Endometrium (tissue), 2 donors: ENCODE results near the gene SOX10.

Experiments used
- FAIRE-seq: peaks from 2 replicates; lab custom pipeline; 2012; peaks lifted over from hg19 to GRCh38; lab: Jason Lieb, UNC
- donor health status: control.
- donor health status: control.

SOX10 gene

DNA sequence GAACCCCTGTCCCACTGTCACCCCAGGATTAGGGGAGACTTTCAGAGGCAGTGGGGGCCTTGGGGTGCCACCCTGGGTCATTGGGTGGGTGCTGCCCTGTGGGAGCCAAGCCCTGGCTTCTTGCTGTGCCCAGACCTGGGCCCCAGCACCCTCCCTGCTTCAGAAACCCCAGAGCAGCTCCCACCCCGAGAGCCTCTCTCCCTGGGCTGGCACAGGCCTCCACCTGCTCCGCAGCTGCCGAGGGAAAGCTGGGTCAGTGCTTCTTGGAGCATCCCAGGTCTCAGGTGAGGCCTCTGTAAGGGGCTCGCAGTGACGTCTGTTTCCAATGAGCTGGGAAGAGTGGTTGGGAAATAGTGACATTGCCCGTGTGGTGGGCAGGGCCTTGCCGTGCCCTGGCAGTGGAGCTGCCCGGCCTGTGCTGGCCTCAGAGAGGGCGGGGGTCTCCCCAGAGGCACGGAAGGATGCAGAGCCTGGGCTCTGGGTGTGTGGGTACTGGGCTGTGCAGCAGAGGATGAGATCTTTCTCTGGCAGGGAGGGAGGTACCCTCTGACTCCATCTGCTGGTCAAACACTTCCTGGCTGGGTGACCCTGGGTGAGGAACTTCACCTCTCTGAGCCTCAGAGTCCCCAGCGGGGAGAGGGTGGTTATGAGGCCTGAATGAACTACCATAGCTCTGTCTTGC is 53.9 kb downstream of the SOX10 start:
- no peak for FAIRE-seq

DNA sequence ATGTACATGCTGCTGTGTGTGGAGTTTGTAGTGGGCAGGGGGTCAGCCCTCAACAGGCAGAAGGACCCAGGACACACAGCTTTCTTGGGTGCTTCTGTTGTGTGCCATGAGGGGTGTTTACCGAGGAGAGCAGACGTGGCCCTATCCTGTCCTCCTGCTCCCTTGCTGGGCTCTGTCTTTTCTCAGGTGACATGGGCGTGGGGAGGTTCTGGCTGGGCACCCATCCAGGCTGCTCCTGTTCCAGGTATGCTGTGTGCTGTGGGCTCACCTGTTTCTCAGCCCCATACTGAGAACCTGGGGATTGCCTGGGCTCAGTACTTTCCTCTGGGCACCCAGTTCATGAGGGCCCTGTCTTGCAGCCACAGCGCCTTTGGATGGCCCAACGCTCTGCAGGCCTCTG is 55.0 kb downstream of the SOX10 start:
- no peak for FAIRE-seq

DNA sequence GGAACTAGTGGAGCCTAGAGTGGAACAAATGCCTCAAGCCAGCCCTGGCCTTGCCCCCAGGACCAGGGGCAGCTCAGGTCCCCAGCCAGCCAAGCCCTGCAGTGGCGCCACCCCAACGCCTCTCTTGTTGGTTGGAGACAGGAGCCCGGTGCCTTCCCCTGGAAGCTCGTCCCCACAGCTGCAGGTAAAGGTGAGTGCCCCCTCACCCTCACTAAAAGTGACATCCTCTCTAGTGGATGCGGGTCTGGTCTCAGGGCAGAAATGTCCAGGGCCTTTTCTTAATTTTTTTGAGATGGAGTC is 56.8 kb downstream of the SOX10 start:
- FAIRE-seq = no peak

DNA sequence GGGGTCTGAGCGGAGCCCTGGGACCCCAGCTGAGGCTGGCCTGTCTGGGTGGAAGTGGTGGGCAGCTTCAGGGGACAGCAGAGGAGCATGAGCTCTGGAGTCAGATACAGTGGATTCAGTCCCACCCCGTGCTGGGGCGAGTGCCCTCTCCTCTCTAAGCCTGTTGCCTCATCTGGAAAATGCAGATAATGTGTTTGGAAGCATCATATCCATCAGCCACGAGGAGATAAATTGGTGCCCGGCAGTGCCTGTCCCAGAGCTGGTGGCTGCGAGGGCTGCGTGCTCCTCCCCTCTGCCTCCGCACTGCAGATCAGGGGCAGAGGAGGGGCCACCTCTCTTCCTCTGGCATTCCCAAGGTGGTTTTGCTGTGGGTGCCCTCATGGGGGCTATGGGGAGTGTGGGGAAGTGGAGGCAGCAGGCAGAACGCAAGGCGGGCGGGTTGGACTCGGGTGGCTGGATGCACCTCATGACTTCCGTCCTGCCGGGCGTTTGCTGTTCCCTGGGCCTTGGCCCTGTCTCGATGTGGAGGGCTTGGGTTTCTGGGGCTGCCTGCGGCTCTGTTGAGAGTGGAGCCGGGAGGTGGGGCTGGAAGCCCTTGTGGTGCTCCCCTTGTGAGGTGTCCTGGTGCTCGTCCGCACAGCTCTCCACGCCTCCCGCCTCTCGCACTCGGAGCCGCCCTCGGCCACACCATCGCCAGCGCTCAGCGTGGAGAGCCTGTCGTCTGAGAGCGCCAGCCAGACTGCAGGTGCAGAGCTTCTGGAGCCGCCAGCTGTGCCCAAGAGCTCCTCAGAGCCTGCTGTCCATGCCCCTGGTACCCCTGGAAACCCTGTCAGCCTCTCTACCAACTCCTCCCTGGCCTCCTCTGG is 57.4 kb downstream of the SOX10 start:
- no peak for FAIRE-seq

DNA sequence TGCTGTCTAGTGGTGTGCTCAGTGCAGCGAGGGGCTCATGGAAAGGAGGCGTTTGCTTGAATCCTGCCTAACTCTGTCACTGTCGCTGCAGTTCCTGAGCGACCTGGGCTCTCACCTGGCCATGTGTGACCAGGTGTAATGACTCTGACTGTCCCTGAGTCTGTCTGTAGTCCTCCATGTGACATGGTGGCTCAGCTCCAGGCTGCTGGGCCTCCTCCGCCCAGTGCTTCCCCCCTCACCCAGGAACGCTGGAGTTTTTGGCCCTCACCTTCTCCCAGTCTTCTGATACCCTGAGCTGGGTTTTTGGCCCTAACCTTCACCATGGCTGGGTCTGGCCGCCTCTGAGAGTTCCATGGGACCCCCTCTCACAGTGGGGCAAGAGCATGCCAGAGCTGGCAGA is 58.0 kb downstream of the SOX10 start:
- FAIRE-seq = no peak

DNA sequence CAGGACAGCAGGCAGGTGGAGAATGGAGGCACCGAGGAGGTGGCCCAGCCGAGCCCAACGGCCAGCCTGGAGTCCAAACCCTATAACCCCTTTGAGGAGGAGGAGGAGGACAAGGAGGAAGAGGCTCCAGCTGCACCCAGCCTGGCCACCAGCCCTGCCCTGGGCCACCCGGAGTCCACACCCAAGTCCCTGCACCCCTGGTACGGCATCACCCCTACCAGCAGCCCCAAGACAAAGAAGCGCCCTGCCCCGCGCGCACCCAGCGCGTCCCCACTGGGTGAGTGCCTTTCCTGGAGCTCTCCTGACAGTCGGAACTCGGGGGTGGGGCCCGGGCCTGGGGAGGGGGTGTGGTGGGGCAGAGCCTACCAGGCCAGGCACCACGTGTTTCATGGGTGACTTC is 58.6 kb downstream of the SOX10 start:
- FAIRE-seq = no peak

DNA sequence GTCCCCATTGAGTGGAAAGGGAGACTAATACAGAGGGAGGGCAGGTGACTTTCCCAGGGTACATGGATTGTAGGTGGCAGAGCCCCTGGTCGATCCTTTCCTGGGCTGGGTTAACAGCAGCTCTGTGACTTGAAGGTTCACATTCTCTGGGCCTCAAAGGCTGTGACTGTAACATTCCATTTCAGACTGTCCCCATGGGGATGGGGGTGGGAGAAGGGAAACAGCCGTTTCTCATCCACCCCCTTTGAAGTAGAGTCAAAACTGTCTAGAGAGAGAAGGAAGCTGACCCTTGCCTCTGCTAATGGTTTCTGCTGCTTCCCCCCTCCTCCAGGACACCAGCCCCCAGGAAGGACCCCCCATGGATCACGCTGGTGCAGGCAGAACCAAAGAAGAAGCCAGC is 59.0 kb downstream of the SOX10 start:
- no peak for FAIRE-seq

DNA sequence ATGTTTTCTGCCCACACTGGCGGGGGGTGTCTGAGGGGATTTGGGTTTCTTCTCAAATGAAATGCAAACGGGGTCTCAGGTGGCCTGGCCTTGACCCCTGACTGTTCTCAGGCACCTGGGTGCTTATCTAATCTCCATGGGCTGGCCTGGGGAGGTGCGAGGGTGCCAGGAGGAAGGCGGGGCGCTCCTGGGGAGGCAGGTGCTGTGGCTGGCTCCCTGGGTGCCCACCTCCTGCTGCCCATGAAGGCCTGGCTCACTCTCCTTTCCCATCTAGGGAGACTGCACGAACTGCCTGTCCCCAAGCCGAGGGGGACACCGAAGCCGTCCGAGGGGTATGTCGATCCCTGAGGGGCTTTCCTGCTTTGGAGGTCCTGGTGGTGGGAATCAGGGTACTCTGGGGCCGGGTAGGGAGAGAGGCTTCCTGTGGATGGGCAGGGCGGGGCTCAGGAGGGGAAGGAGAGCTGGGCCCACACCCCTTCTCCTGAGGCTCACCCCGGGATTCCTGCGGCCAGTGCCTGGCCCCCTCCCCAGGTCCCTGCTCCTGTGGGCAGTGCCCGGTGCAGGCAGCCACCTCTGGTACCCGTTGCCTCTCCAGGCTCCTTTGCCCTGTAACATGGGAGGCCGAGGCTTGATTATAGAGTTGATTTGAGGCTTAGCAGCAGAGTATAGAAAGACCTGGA is 59.8 kb downstream of the SOX10 start:
- FAIRE-seq = no peak

DNA sequence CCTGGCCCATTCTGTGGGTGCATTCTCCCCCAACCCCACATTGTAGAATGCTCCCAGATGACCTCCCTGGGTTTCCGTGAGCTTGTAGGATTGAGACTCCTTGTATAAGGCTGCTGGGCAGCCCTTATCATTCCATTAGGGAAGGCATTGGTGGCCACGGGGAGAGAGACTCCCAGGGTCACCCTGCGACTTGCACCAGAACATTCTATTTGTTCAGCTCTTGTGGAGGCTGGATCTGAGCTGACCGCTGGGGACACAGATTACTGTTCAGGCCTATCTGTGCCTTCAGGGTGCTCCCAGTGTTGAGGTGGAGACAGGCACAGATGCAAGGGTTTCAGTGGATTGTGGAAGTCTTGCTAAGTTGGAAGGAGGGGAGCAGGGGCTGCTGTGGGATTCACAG is 60.4 kb downstream of the SOX10 start:
- FAIRE-seq = no peak
